Brain microvascular endothelial cell (primary cell): Measurements from ENCODE around the gene TSPAN15.

Experiments used
- DNase-seq: peaks from one replicate; pipeline ENCODE4 v3.0.0-alpha.2; 2020
- H3K27ac ChIP-seq: fragments of 250-450 bp; sonication (Bioruptor Pico); 2 replicates; pipeline ENCODE4 v1.5.1; 2020; ENCODE audit warnings: mild to moderate bottlenecking, moderate library complexity
- H3K27me3 ChIP-seq: fragments of 250-450 bp; sonication (Bioruptor Pico); replicated peaks from 2 replicates; pipeline ENCODE4 v1.5.1; 2020; ENCODE audit warnings: mild to moderate bottlenecking
- H3K36me3 ChIP-seq: fragments of 250-450 bp; sonication (Bioruptor Pico); replicated peaks from 2 replicates; pipeline ENCODE4 v1.5.1; 2020; ENCODE audit warnings: mild to moderate bottlenecking
- H3K4me3 ChIP-seq: 2 replicates; pipeline ENCODE4 v1.5.1; 2011; ENCODE audit warnings: low read depth, mild to moderate bottlenecking, control low read depth, low read length, moderate library complexity
- in situ Hi-C: cut with HindIII; loops from 2 replicates; pipeline ENCODE4 v1.10.0; 2017; ENCODE audit warnings: low sequenced_read_pairs, low pct_ligation_motif_present
- TF ChIP-seq, protein P1 (sequence below): IDR thresholded peaks from 2 replicates; pipeline ENCODE4 v1.5.1; 2011; ENCODE audit warnings: low read depth, mild to moderate bottlenecking, moderate library complexity, low read length, control low read depth, inconsistent platforms; ENCODE audit errors: missing control alignments

TSPAN15 gene

GRCh38 chr10:69425041-69425440 is 26.2 kb upstream of the TSPAN15 start:
- Histone ChIP-seq H3K4me3 (no peak overlapping the region), H3K27me3 (no peaks in the 10 kb centered on the region), H3K27ac (no peak overlapping the region), H3K36me3 (no peaks in the 10 kb centered on the region)
- no peak for DNase-seq
- in situ Hi-C loops = no loop called here
- TF ChIP-seq, protein P1, sequence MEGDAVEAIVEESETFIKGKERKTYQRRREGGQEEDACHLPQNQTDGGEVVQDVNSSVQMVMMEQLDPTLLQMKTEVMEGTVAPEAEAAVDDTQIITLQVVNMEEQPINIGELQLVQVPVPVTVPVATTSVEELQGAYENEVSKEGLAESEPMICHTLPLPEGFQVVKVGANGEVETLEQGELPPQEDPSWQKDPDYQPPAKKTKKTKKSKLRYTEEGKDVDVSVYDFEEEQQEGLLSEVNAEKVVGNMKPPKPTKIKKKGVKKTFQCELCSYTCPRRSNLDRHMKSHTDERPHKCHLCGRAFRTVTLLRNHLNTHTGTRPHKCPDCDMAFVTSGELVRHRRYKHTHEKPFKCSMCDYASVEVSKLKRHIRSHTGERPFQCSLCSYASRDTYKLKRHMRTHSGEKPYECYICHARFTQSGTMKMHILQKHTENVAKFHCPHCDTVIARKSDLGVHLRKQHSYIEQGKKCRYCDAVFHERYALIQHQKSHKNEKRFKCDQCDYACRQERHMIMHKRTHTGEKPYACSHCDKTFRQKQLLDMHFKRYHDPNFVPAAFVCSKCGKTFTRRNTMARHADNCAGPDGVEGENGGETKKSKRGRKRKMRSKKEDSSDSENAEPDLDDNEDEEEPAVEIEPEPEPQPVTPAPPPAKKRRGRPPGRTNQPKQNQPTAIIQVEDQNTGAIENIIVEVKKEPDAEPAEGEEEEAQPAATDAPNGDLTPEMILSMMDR = no peak

GRCh38 chr10:69425511-69426298 is 25.6 kb upstream of the TSPAN15 start:
- H3K27me3 ChIP-seq = no peaks in the 10 kb centered on the region
- H3K27ac ChIP-seq = no peak overlapping the region
- no peak for DNase-seq
- H3K4me3 ChIP-seq = no peak overlapping the region
- TF ChIP-seq, protein P1 = no peak
- in situ Hi-C loops = no loop called here
- no peaks in the 10 kb centered on the region for H3K36me3 ChIP-seq

DNA sequence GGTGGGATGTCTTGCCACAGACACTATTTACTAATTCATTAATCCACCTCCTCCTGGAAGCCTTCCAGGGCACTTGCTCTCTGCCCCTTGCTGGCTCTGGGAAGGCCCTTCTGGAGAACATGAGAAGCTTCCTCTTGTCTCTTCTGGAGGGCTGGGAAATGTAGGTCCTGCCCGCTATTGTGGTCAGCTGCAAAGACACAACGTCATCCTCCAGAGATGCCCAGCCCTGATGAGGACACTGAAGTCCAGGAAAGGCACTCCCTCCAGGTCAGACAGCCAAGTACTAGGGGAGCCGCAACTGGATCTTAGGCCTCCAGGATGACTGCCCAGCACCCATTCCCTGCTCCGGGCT is 24.9 kb upstream of the TSPAN15 start:
- Histone ChIP-seq H3K4me3 (no peak overlapping the region), H3K27ac (no peak overlapping the region)
- in situ Hi-C loops = no loop called here

GRCh38 chr10:69428165-69428564 is 23.1 kb upstream of the TSPAN15 start:
- TF ChIP-seq, protein P1 = no peak
- no peak overlapping the region for H3K27ac ChIP-seq
- in situ Hi-C loops = no loop called here
- no peaks in the 10 kb centered on the region for H3K36me3 ChIP-seq
- no peaks in the 10 kb centered on the region for H3K27me3 ChIP-seq
- DNase-seq = no peak
- no peak overlapping the region for H3K4me3 ChIP-seq

More for the DNA sequence above, 24.9 kb upstream of the TSPAN15 start:
- Histone ChIP-seq H3K36me3 (no peaks in the 10 kb centered on the region), H3K27me3 (no peaks in the 10 kb centered on the region)
- no peak for DNase-seq
- TF ChIP-seq, protein P1 = no peak

GRCh38 chr10:69434169-69434568 is 17.1 kb upstream of the TSPAN15 start:
- no peak for DNase-seq
- Histone ChIP-seq H3K36me3 (no peaks in the 10 kb centered on the region), H3K27ac (no peak overlapping the region), H3K27me3 (no peaks in the 10 kb centered on the region), H3K4me3 (no peak overlapping the region)
- TF ChIP-seq, protein P1 = no peak
- in situ Hi-C loops = no loop called here

- DNase-seq = no peak
- in situ Hi-C loops = no loop called here
- no peak overlapping the region for H3K4me3 ChIP-seq
- H3K27ac ChIP-seq = no peak overlapping the region
- no peaks in the 10 kb centered on the region for H3K27me3 ChIP-seq
- TF ChIP-seq, protein P1 = no peak
- H3K36me3 ChIP-seq = no peaks in the 10 kb centered on the region
Measured at GRCh38 chr10:69434926-69435325, 16.3 kb upstream of the TSPAN15 start.
